Fibroblast of skin of left biceps (primary cell): ENCODE results near the gene CAPG.

Experiments
- DNase-seq, 2 experiments: peaks; one replicate each; pipeline ENCODE4 v3.0.0-alpha.2; 2013; ENCODE audit warnings: low read depth in 2 of 2

Gene CAPG

GRCh38 chr2:85438201-85439024, 28.2 kb upstream of the CAPG start:
- no peak for DNase-seq

- DNase-seq, result no peak
Observed at GRCh38 chr2:85437488-85438200, 27.5 kb upstream of the CAPG start.

GRCh38 chr2:85436836-85437487, 26.8 kb upstream of the CAPG start:
- no peak for DNase-seq

GRCh38 chr2:85435981-85436835, 26.0 kb upstream of the CAPG start:
- no peak for DNase-seq

- DNase-seq, result no peak
Observed at GRCh38 chr2:85435220-85435958, 25.2 kb upstream of the CAPG start.

- DNase-seq, result no peak
Observed at GRCh38 chr2:85434696-85435095, 24.5 kb upstream of the CAPG start.

- DNase-seq, result no peak
Observed at GRCh38 chr2:85433511-85434089, 23.4 kb upstream of the CAPG start.

- no peak for DNase-seq
Observed at GRCh38 chr2:85431570-85432205, 21.5 kb upstream of the CAPG start.

GRCh38 chr2:85430752-85431569, 20.8 kb upstream of the CAPG start:
- no peak for DNase-seq

GRCh38 chr2:85429924-85430289, 19.7 kb upstream of the CAPG start:
- DNase-seq, result no peak

GRCh38 chr2:85429213-85429923, 19.2 kb upstream of the CAPG start:
- DNase-seq, result no peak

GRCh38 chr2:85428343-85428881, 18.2 kb upstream of the CAPG start:
- no peak for DNase-seq

- no peak for DNase-seq
Observed at GRCh38 chr2:85427300-85427835, 17.2 kb upstream of the CAPG start.

- DNase-seq, result no peak
Observed at GRCh38 chr2:85425588-85425987, 15.4 kb upstream of the CAPG start.

GRCh38 chr2:85423525-85423924, 13.4 kb upstream of the CAPG start:
- DNase-seq, result no peak

GRCh38 chr2:85422072-85422457, 11.9 kb upstream of the CAPG start:
- no peak for DNase-seq

- no peak for DNase-seq
Observed at GRCh38 chr2:85421260-85422071, 11.3 kb upstream of the CAPG start.
